ENCODE measurements around the gene CPPED1. TPM values are rescaled to one million over a fixed set of nuclear protein-coding genes. Genes with fewer than 3 reads are reported as not detected.

The CPPED1 gene
- total and polyA plus RNA-seq, 2 of the 4 experiments (the other 2 are of a cell fraction): 5.1 to 6.5 TPM

DNA sequence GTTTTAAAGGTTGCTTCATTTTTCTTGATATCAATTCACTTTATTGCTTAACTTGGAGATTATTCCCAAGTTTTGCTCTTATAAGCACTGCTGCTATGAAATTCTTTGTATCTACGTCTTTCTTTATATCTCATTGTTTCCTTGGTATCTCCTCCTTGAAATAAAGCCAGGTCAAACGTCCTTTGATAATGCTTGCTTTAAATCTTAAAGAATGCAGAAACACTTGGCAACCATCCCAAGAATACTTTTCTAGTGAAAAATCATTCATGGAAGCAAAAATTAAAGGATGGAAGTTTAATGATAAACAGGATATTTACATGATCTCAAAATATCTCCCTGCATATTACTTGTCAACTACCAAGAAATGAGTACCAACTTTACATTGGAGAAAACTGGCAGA is 175.2 kb downstream of the CPPED1 start:
- H4K20me1 ChIP-seq (ENCODE audit: insufficient read depth, low read length): no peaks in the 10 kb centered on the region
- H3K9me1 ChIP-seq (ENCODE audit: insufficient read depth, low read length): no peaks in the 10 kb centered on the region
- H3K9me3 ChIP-seq (ENCODE audit: control insufficient read depth, insufficient read depth, low read length): 0 out of 2 replicates have a peak, but pooled peaks cover 2% of the 10 kb centered on the region
- DNase-seq: no peak
- no peak overlapping the region for H2BK15ac ChIP-seq (ENCODE audit: low read depth, low read length)
- no peak overlapping the region for H2AK5ac ChIP-seq (ENCODE audit: low read depth, low read length)
- ChIA-PET POLR2A (ENCODE audit: unreplicated experiment) (no interaction called here), CTCF (no interaction called here)
- H2BK5ac ChIP-seq (ENCODE audit: low read depth, low read length, poor library complexity, severe bottlenecking): no peak overlapping the region
- in situ Hi-C loops (cut with MboI; ENCODE audit: low sequenced_read_pairs) (no loop called here), intact Hi-C loops (cut with micrococcal nuclease) (no loop called here), dilution Hi-C loops (cut with HindIII; ENCODE audit: low sequenced_read_pairs, unreplicated experiment) (no loop called here)
- no peak overlapping the region for H3K18ac ChIP-seq (ENCODE audit: low read depth, low read length)
- H3K36me3 ChIP-seq (ENCODE audit: control insufficient read depth, insufficient read depth, low read length): no peaks in the 10 kb centered on the region
- TF ChIP-seq SMC3 (IDR thresholded peaks at IDR 0.05; ENCODE audit: low read depth, low read length) (no peak), NFE2L2 (IDR thresholded peaks at IDR 0.05; ENCODE audit: low read depth, low read length) (no peak), CEBPB (IDR thresholded peaks at IDR 0.05; ENCODE audit: low read depth, low read length) (no peak), POLR2A (IDR thresholded peaks at IDR 0.05; ENCODE audit: low read depth, low read length) (no peak), RCOR1 (IDR thresholded peaks at IDR 0.05; ENCODE audit: insufficient replicate concordance, low read length) (no peak), RFX5 (IDR thresholded peaks at IDR 0.05; ENCODE audit: low read depth, low read length) (no peak), MXI1 (IDR thresholded peaks at IDR 0.05; ENCODE audit: borderline replicate concordance, low read depth, low read length) (no peak), RAD21 (IDR thresholded peaks at IDR 0.05; ENCODE audit: low read length) (no peak)
- TF ChIP-seq, protein P1, sequence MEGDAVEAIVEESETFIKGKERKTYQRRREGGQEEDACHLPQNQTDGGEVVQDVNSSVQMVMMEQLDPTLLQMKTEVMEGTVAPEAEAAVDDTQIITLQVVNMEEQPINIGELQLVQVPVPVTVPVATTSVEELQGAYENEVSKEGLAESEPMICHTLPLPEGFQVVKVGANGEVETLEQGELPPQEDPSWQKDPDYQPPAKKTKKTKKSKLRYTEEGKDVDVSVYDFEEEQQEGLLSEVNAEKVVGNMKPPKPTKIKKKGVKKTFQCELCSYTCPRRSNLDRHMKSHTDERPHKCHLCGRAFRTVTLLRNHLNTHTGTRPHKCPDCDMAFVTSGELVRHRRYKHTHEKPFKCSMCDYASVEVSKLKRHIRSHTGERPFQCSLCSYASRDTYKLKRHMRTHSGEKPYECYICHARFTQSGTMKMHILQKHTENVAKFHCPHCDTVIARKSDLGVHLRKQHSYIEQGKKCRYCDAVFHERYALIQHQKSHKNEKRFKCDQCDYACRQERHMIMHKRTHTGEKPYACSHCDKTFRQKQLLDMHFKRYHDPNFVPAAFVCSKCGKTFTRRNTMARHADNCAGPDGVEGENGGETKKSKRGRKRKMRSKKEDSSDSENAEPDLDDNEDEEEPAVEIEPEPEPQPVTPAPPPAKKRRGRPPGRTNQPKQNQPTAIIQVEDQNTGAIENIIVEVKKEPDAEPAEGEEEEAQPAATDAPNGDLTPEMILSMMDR (conservative IDR thresholded peaks at IDR 0.05; ENCODE audit: low read depth, low read length): no peak
- no peak overlapping the region for H2AFZ ChIP-seq (replicated peaks; ENCODE audit: low read length, poor library complexity)
- no peaks in the 10 kb centered on the region for H3K27me3 ChIP-seq (ENCODE audit: control insufficient read depth, insufficient read depth, low read length)
- no peak overlapping the region for H2BK20ac ChIP-seq (ENCODE audit: low read depth, low read length)
- H3K9ac ChIP-seq (ENCODE audit: low read depth, low read length): no peak overlapping the region
- no peaks in the 10 kb centered on the region for H3K4me1 ChIP-seq (ENCODE audit: control insufficient read depth, insufficient read depth, low read length)
- BruUV-seq (replicated peaks): no TSS peak
- H2BK120ac ChIP-seq (ENCODE audit: low read depth, low read length): no peak overlapping the region
- H3K4me3 ChIP-seq (ENCODE audit: insufficient read depth, low read depth, low read length): no peak overlapping the region
- no CpG with 5 or more reads among the region's 2 CpGs for WGBS, 2 experiments (ENCODE audit: extremely low coverage in 2 of 2, insufficient read length in 1 of 2)
- H3K56ac ChIP-seq (ENCODE audit: extremely low read depth, insufficient read depth, low read length): no peak overlapping the region
- no peak overlapping the region for H4K5ac ChIP-seq (ENCODE audit: low read depth, low read length)
- H2AK9ac ChIP-seq (replicated peaks; ENCODE audit: low read depth, low read length, poor library complexity): no peak overlapping the region
- no peak overlapping the region for H3K4ac ChIP-seq (ENCODE audit: low read depth, low read length)
- no peak overlapping the region for H4K8ac ChIP-seq (ENCODE audit: low read depth in 2 of 2, low read length in 2 of 2)
- no peak overlapping the region for H3K23ac ChIP-seq (ENCODE audit: low read depth, low read length)
- H3K14ac ChIP-seq (replicated peaks; ENCODE audit: low read depth, low read length): no peak overlapping the region
- H3K27ac ChIP-seq (ENCODE audit: insufficient read depth, low read length): no peak overlapping the region
- no peaks in the 10 kb centered on the region for H3K79me1 ChIP-seq (ENCODE audit: low read depth in 1 of 2, low read length in 2 of 2)
- no peak overlapping the region for H4K91ac ChIP-seq (ENCODE audit: insufficient read depth, low read depth, low read length)
- H3K4me2 ChIP-seq (ENCODE audit: low read depth, low read length): no peak overlapping the region
- ATAC-seq (ENCODE audit: low read depth): no peak

All from IMR-90 (cell line).